Skin epidermis (tissue), 12 donors: ENCODE data around the gene MPPE1.
A peak's percentile ranks its signal among the peaks of the same experiment; 100 is the strongest.
"Not testable (repeated sequence)": the region's sequence is repeated elsewhere in the genome, so short reads cannot be mapped to it uniquely, and the experiment has no call there.

ENCODE experiments used
- H3K27ac ChIP-seq, 21 experiments: fragments of 200-600 bp; sonication (generic) in 11 of 21; one replicate each; pipeline ENCODE4 v1.5.0; 2020; ENCODE audit warnings: mild to moderate bottlenecking in 3 of 21, inconsistent platforms in 2 of 21, moderate library complexity in 2 of 21
- H3K4me3 ChIP-seq, 7 experiments: fragments of 200-600 bp; sonication (generic) in 2 of 7; one replicate each; pipeline ENCODE4 v1.5.0; 2020; ENCODE audit warnings: inconsistent platforms in 2 of 7, mild to moderate bottlenecking in 2 of 7, moderate library complexity in 1 of 7

Gene MPPE1, protein sequence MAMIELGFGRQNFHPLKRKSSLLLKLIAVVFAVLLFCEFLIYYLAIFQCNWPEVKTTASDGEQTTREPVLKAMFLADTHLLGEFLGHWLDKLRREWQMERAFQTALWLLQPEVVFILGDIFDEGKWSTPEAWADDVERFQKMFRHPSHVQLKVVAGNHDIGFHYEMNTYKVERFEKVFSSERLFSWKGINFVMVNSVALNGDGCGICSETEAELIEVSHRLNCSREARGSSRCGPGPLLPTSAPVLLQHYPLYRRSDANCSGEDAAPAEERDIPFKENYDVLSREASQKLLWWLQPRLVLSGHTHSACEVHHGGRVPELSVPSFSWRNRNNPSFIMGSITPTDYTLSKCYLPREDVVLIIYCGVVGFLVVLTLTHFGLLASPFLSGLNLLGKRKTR

DNA sequence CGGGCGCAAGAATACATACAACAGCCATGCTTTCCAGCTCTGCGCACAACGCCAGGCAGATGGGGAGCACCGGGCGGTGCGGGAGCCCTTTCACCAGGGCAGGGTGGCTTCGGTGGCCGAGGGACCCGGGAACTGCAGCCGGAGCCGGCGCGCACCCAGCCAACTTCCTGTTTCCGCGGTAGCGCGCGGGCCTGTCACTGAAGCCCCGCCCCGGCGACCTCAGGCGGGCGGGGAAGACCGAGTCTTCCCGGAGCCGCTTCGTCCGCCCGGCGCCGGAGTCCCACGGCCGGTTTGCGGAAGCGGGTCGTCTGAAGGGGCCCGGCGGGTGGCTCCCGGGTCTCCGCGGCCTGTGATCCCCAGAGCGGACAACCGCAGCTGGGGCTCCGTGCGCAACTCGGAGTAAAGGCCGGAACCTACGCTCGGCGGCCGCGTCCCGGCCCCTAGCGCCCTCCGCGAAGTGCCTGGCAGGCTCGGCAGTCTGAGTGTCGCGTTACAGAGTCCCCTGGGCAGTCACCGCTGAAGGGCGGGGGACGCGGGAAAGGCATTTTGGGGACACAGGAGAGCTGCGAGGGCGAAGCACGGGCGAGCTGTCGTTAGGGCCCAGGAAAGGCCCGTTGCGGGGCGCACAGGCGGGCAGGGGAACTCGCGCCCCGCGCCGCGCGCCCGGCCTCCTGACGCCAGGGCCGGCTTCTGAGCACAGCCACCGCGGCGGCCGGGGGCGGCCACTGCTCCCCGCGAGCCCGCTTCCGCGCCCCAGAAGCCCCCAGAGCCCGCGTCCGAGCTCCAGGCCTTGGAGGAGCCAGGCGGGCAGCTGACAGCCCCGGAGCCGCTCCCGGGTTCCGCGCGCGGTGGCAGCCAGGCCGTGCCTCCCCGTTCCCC is at the start of gene MPPE1:
MPPE1 (minus strand) TSS at position 136 of the 879 bp plus-strand sequence. CDS start 11,053 bp downstream, outside the sequence.
- peak within 1 kb of the TSS; percentile 93 to 100 (median 99) for H3K27ac ChIP-seq
- peak within 1 kb of the TSS; percentile 58 to 89 (median 78) for H3K4me3 ChIP-seq

DNA sequence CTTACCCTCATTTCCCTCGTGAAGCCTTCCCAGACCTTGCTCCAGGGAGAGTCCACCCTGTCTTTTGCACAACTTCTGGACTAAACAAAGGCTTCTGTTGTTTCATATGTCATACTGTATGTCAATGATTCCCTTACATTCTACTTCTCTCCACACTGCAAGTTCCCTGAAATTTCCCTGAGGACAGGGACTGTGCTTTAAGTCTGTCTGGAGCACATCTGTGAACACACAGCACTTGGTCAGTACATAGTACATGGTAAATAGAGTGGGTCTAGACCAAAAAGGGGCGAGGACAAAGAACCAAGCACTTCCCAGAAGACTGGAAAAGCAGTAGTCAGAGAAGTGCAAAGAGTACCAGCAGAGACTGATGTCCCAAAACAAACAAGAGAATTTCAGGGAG is 49.5 kb upstream of the MPPE1 start:
- Histone ChIP-seq H3K27ac (peak overlapping the region in 1 of 21 experiments; percentile 32), H3K4me3 (no peak overlapping the region)

DNA sequence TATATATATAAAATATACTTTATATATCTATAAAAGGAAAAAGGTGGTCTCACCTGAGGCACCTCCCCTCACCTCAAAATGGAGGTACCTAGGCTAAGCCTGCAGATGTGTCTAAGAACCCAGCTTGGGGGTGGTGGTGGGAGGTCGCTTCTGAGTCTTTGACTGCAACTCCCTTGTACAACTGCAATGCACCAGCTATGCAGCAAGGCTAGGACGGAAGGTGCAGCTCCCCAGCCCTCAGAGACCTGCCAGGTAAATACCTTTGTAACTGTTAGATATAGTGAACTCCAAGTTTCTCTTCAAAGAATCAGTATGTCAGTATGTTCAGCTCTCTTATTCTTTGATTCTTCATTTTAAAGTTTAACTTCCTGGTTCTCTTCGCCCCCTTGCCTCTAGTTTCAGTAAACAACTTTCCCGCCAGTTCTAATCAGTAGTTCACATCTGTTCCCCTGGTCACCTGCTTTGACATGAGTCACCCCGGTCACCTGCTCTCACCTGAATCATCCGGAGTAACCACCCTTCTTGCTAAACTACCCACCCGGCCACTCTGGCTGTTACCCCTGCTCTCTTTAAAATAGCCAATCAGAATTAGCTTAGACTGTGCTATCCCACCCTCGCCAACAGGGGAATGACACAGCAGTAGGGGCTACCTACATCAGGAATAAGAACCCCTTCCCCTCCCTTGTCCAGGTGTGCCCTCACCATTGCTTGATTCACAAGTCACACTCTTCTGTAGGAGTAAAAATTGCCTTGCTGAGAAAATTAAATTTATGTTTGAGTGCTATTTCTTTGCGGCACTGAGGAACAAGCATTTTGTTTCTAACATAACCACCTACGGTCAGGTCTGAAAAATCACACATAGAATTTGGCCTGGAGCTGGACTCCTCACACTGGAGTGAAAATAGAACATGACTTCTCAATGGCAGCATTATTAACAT is 48.5 kb upstream of the MPPE1 start:
- H3K27ac ChIP-seq, result peak overlapping the region in 4 of 21 experiments; percentile 19 to 77 (median 24)
- no peak overlapping the region for H3K4me3 ChIP-seq

DNA sequence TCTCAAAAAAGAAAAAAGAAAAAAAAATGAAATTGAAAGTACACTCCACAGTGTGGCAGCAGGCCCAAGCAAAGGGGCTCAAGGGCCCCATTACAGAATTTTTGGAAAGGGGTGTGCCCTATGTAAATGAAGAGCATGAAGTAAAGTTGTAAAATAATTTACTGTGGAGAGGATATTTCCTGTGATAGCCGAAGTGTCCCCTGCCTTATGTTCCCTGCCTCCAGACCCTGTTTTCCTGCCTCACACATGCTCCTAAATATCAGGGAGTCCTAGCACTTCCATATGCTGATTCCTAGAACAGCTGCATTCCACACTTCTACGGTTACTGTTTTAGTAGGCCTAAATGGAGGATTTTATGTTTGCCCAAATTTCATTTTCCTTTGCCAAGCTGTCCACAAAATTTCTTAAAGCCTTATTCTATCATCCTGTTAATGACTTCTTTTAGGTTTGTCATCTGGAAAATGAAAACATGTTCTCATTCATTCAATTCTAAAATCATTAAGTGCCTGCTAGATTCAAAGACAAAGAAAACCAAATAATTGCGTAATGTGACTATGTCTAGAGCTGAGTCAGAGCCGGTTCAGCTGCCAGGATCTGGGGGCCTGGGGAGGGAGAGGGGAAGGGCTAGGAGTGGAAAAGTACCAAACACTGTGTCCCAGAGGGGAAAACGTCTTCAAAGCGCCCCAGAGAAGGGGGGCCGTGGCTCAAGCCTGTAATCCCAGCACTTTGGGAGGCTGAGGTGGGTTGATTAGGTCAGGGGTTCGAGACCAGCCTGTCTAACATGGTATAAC is 47.3 kb upstream of the MPPE1 start:
- Histone ChIP-seq H3K4me3 (no peak overlapping the region), H3K27ac (peak overlapping the region in 19 of 21 experiments; percentile 20 to 85 (median 76))

DNA sequence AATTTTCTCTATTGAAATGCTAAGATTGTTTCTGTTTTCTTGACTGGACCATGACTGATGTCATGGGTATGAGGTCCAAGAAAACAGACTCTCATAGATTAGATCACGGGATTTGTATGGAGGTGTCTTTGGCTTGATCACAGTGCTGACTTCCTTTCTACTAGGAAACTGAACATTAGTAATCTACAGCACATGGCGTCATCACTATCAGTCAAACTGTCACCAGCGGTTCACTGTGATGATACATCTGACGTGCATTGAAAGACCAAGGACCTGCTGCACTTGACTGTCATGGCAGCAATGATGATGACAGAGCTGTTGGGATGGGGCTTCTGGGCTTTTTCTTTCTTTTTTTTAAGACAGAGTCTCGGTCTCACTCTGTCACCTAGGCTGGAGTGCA is 45.0 kb upstream of the MPPE1 start:
- peak overlapping the region in 4 of 21 experiments; percentile 5 to 55 (median 44) for H3K27ac ChIP-seq
- H3K4me3 ChIP-seq, result no peak overlapping the region

DNA sequence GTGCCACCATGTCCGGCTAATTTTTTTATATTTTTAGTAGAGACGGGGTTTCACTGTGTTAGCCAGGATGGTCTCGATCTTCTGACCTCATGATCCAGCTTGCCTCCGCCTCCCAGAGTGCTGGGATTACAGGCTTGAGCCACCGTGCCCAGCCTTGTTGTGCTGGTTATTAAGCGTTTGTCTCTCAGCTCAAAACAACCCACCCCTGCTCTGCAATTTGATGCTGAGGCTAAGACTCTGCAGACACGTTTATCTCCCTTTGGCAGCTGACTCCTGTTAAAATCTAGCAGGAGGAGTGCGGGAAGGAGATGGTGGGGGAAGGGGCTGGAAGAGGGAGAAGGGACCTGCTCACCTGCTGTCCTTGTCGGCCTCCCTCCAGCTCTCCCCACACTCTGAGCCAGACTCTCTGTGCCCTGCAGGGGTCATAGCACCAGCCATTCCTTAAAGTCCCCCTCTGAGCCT is 43.3 kb upstream of the MPPE1 start:
- no peak overlapping the region for H3K4me3 ChIP-seq
- peak overlapping the region in 5 of 21 experiments; percentile 11 to 44 (median 30) for H3K27ac ChIP-seq

DNA sequence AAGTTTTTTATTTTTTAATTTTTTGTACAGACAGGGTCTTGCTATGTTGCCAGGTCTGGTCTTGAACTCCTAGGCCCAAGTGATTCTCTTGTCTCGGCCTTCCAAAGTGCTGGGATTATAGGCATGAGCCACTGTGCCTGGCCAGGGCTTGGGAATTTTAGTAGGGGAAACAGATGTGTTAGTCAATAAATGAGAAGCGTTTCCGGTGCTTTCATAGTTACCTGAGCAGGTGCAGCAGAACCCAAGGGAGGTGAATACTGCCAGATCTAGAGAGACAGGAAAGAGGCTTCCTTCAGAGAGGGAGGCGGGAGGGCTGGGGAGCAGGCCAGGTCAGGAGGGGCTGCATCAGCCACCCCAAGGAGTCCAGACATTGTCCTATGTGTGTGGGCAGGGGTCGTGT is 42.7 kb upstream of the MPPE1 start:
- Histone ChIP-seq H3K27ac (peak overlapping the region in 1 of 21 experiments; percentile 19), H3K4me3 (no peak overlapping the region)

DNA sequence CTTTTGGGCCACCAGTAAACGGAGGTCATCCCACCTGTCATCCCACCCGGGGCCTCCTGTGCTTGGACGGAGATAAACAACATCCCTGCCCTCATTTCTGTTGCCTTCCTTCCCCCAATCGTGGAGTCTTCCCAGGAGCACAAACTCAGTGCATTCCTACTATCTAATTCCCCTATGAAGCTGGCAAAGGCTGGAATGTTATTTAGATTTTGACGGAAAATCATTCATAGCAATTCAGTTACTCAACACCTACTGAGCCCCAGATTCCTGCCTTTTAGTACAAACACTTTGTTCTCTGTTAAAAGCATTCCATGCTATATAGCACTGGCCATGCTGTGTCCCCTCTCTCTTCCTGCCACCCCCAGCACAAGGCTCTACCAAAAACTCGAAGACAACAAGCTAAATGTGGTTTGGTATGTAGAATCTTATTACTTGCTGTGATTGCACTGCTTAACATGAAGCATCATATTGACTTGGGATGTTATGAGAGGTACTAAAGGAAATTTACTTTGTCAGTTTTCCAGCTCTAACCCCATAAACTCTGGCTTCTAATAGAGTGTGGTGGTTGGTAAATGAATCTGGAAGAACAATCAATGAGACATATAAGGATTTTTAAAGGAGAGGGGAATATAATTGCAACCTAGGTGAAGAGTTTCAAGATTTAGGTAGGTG is 40.9 kb upstream of the MPPE1 start:
- H3K27ac ChIP-seq, result peak overlapping the region in 2 of 21 experiments; percentile 31 to 82
- no peak overlapping the region for H3K4me3 ChIP-seq

DNA sequence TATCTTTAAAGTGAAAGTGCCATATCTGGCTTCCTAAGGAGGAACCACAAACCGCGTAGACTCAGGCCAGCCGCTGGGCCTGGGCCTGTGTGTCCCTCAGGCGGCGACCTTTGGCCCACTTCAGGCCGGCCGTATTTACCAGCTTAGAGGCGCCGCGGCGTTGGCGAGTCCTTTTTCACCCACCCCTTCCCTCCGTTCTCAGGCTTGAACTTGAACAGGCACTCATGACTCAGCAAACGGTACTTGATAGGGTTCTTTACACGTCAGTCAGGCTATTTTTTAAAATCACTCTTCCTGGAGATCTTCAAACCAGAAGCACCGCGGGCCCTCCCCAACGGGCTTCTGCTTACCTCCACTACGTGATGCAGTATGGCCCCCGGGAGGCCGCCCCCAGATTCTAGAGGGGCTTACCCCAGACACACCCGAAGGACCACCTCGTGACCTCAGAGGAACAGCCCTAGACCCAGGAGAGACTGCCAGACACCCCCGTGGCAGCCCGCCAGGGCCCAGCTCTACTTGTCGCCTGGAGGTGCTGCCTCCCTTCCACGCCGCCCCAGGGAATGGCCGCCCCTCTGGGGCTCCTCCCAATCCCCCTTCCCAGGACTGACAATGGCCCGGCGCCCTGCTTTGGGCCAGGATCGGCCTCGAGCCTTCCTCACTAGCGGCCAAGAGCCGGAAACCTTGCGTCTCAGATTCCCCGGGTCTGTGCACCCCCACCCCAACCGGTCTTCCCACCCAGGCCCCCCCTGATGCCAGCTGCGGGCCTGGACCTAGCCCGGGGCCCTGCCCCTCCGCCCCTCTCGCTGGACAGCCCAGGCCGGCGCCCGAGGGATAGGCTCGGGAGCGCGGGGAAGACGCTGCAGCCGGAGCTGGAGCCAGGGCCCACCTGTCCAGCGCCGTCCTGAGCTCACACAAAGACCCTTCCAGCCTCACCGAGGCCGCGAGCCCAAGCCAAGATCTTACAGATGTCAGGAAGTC is 39.4 kb upstream of the MPPE1 start:
- Histone ChIP-seq H3K27ac (peak overlapping the region; percentile 51 to 95 (median 85)), H3K4me3 (peak overlapping the region; percentile 26 to 44 (median 35))

DNA sequence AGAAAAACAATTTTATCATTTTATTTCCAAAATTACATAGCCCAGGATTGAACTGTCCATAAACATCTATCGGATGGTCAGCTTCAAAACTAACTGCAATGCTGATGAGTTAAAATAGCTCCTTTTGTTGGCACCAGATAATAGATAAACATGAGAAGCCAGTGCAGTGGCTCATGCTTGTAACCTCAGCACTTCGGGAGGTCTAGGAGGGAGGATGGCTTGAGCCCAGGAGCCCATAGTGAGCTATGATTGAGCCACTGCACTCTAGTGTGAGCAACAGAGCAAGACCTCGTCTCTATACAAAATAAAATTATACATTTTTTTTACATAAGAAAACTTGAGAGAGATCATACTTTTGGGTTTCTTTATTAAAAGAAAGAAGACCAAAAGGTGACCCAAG is 38.6 kb upstream of the MPPE1 start:
- peak overlapping the region in 20 of 21 experiments; percentile 51 to 95 (median 86) for H3K27ac ChIP-seq
- H3K4me3 ChIP-seq, result peak overlapping the region in 6 of 7 experiments; percentile 26 to 44 (median 36)

DNA sequence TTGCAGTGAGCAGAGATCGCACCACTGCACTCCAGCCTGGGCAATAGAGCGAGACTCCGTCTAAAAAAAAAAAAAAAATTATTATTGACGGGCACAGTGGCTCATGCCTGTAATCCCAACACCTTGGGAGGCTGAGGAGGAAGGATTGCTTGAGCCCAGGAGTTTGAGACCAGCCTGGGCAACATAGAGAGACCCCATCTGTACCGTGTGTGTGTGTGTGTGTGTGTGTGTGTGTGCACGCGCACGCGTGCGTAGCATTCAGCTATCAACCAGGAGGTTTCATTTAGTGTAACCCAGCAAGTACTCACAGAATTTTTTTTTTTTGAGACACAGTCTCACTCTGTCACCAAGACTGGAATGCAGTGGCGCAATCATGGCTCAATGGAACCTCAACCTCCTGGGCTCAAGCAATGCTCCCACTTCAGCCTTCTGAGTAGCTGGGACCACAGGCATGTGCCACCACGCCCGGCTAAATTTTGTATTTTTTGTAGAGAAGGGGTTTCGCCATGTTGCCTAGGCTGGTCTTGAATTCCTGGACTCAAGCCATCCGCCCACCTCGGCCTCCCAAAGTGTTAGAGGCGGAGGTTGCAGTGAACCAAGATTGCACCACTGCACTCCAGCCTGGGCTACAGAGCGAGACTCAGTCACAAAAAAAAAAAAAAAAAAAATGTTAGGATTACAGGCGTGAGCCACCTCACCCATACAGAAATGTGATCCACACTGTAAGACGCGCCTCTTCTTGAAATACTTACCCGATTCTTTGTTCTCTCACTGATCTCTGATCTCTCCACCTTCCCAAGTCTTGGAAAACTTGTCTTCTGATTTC is 37.9 kb upstream of the MPPE1 start:
- H3K27ac ChIP-seq, result peak overlapping the region in 14 of 21 experiments; percentile 12 to 95 (median 88)
- not testable (repeated sequence) for H3K4me3 ChIP-seq

DNA sequence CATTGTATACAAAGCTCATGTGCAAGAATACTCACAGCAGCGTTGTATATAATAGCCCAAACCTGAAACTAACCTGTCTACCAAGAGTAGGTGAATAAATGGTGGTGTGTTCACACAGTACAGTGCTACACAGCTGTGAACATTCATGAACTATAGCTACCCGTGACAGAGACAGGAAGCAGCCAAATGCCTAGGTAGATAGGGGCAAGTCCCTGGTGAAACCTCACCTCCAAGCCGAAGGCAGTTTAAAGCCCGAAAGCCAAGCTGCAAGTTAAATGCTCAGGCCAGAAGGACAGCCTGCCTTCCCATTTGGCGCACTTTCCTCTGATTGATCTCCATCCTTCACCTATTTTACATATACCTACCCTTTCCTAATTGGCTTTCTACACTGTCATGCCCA is 36.7 kb upstream of the MPPE1 start:
- peak overlapping the region in 3 of 21 experiments; percentile 12 to 59 (median 23) for H3K27ac ChIP-seq

DNA sequence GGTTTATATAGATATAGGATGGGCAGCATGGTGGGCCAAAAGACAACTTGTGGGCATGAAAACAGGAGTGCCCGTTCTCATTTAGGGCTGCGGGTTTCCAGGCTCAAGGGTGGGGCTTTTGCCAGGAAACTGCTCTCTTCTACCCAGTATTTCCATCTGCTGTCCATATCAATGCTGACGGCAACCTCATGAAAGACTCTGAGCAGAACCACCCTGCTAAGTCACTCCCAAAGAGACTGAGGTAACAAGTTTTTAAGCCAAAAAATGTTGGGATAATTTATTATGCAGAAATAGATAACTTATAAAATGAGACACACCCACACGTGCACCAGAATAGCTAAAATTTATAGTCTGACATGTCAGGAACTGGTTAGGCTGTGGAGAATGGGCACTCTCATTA is 36.1 kb upstream of the MPPE1 start:
- Histone ChIP-seq H3K4me3 (no peak overlapping the region), H3K27ac (peak overlapping the region in 3 of 21 experiments; percentile 21 to 41 (median 21))

More for the DNA sequence above, 36.7 kb upstream of the MPPE1 start:
- no peak overlapping the region for H3K4me3 ChIP-seq

DNA sequence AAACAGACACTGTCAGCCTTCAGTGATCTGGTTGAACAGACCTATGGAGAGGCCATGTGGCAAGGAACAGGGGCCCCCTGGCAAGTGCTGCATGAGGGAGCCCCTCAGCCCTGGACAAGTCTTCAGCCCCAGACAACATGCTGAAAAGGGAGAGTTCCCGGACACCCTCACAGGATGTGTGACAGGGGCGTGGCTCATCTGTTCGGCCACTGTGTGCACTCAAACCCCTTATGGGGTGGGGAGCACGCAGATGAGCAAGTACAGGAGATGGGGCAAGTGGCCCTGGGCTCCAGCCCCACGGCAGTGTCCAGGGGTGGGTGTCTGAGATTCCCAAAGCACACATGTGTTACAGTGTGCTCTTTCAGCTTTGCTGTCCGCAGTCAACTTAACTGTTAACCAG is 35.4 kb upstream of the MPPE1 start:
- Histone ChIP-seq H3K27ac (peak overlapping the region in 4 of 21 experiments; percentile 3 to 41 (median 21)), H3K4me3 (no peak overlapping the region)

DNA sequence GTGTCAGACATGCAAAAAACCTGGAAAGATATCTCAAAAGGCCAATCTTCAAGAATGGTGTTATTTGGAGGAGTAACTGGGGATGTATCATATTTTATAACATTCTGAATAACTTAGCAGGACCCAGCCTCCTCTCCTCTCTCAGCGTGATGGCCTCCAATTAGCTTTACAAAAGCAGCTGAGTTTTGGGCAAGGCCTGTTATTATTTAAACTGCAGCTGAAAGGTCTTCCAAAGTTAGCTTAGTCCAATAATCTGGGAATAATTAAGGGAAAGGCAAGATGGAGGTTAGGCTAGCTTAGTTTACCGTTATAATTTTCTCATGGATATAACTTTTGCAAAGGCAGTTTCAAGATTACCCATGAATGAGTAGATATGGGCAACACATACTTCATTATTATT is 32.8 kb upstream of the MPPE1 start:
- no peak overlapping the region for H3K27ac ChIP-seq
- H3K4me3 ChIP-seq, result no peak overlapping the region
